OCI-LY3 (cell line): Measurements from ENCODE around the gene PDILT.

ENCODE experiments used
- H2AFZ ChIP-seq: fragments of 200-600, 300-600 bp; shearing (Covaris generic); 2 replicates; pipeline ENCODE4 v1.6.0; 2014; ENCODE audit warnings: antibody characterized with exemption, low read depth, low read length
- H3K27ac ChIP-seq: fragments of 200-600, 300-600 bp; sonication (generic); 2 replicates; pipeline ENCODE4 v1.5.1; 2014; ENCODE audit warnings: mild to moderate bottlenecking, low read length, moderate library complexity, mixed read lengths
- H3K27me3 ChIP-seq: fragments of 200-600, 300-600 bp; sonication (generic); 2 replicates; pipeline ENCODE4 v1.6.1; 2014; ENCODE audit warnings: low read depth, low read length, mixed read lengths
- H3K36me3 ChIP-seq: fragments of 200-600, 300-600 bp; sonication (generic); replicated peaks from 2 replicates; pipeline ENCODE3; 2014; ENCODE audit warnings: low read depth, low read length, mixed read lengths
- H3K4me1 ChIP-seq: fragments of 300-600, 200-600 bp; sonication (generic); 2 replicates; pipeline ENCODE4 v1.6.1; 2014; ENCODE audit warnings: low read length, mixed read lengths
- H3K4me2 ChIP-seq: fragments of 200-600, 300-600 bp; sonication (generic); 2 replicates; pipeline ENCODE4 v1.6.1; 2014; ENCODE audit warnings: low read length, mixed read lengths
- H3K4me3 ChIP-seq: fragments of 300-600, 200-600 bp; sonication (generic); 2 replicates; pipeline ENCODE4 v1.5.1; 2014; ENCODE audit warnings: antibody characterized with exemption, mild to moderate bottlenecking, low read length, moderate library complexity
- H3K79me2 ChIP-seq: fragments of 300-600, 200-600 bp; shearing (Covaris generic); 2 replicates; pipeline ENCODE4 v1.6.1; 2014; ENCODE audit warnings: mild to moderate bottlenecking, low read length, mixed read lengths
- H3K9ac ChIP-seq: fragments of 300-600, 200-600 bp; shearing (Covaris generic); 2 replicates; pipeline ENCODE4 v1.6.0; 2014; ENCODE audit warnings: mild to moderate bottlenecking, low read length, moderate library complexity
- H3K9me3 ChIP-seq: fragments of 200-600, 300-600 bp; shearing (Covaris generic); 2 replicates; pipeline ENCODE4 v1.6.1; 2014; ENCODE audit warnings: low read length, mixed read lengths; ENCODE audit not compliant: insufficient read depth
- H4K20me1 ChIP-seq: fragments of 200-600, 300-600 bp; sonication (generic); 2 replicates; pipeline ENCODE4 v1.6.1; 2016; ENCODE audit warnings: low read length, mixed read lengths; ENCODE audit not compliant: insufficient read depth
- CTCF ChIP-seq: fragments of 200-600, 300-600 bp; sonication (generic); IDR thresholded peaks from 2 replicates; pipeline ENCODE4 v1.5.1; 2014; ENCODE audit warnings: antibody characterized with exemption, low read length, low read depth
- EZH2phosphoT487 ChIP-seq: fragments of 200-600 bp; shearing (Covaris generic); IDR thresholded peaks from 2 replicates; pipeline ENCODE4 v1.6.1; 2018; ENCODE audit warnings: antibody characterized with exemption, mixed run types, low read depth

PDILT gene

GRCh38 chr16:20318006-20318405, 86.5 kb downstream of the PDILT start:
- Histone ChIP-seq H3K27ac (no peak overlapping the region), H2AFZ (no peak overlapping the region), H3K4me2 (no peak overlapping the region), H3K79me2 (no peaks in the 10 kb centered on the region), H4K20me1 (no peaks in the 10 kb centered on the region), H3K36me3 (no peaks in the 10 kb centered on the region), H3K4me3 (no peak overlapping the region), H3K27me3 (peaks cover 48% of the 10 kb centered on the region; the same call in 1 of the 2 replicates), H3K4me1 (no peaks in the 10 kb centered on the region), H3K9me3 (no peaks in the 10 kb centered on the region), H3K9ac (no peak overlapping the region)
- TF ChIP-seq EZH2phosphoT487 (no peak), CTCF (no peak)

- peaks cover 43% of the 10 kb centered on the region; the same call in 1 of the 2 replicates for H3K27me3 ChIP-seq
- H3K4me3 ChIP-seq: no peak overlapping the region
- no peaks in the 10 kb centered on the region for H4K20me1 ChIP-seq
- no peak for TF ChIP-seq CTCF
- no peak for TF ChIP-seq EZH2phosphoT487
- H3K9me3 ChIP-seq: no peaks in the 10 kb centered on the region
- H3K27ac ChIP-seq: no peak overlapping the region
- no peaks in the 10 kb centered on the region for H3K36me3 ChIP-seq
- H3K9ac ChIP-seq: no peak overlapping the region
- H3K79me2 ChIP-seq: no peaks in the 10 kb centered on the region
- H2AFZ ChIP-seq: no peak overlapping the region
- H3K4me1 ChIP-seq: no peaks in the 10 kb centered on the region
- no peak overlapping the region for H3K4me2 ChIP-seq
Measured at GRCh38 chr16:20317117-20317516, 87.4 kb downstream of the PDILT start.

GRCh38 chr16:20316715-20317114, 87.8 kb downstream of the PDILT start:
- Histone ChIP-seq H2AFZ (no peak overlapping the region), H3K4me2 (no peak overlapping the region), H3K9ac (no peak overlapping the region), H3K4me3 (no peak overlapping the region), H3K79me2 (no peaks in the 10 kb centered on the region), H3K36me3 (no peaks in the 10 kb centered on the region), H3K4me1 (no peaks in the 10 kb centered on the region), H3K27ac (no peak overlapping the region), H3K27me3 (peaks cover 46% of the 10 kb centered on the region; the same call in 1 of the 2 replicates), H4K20me1 (no peaks in the 10 kb centered on the region), H3K9me3 (no peaks in the 10 kb centered on the region)
- TF ChIP-seq EZH2phosphoT487: no peak
- TF ChIP-seq CTCF: no peak

GRCh38 chr16:20315764-20316163, 88.8 kb downstream of the PDILT start:
- no peak overlapping the region for H3K27ac ChIP-seq
- TF ChIP-seq EZH2phosphoT487: no peak
- TF ChIP-seq CTCF: no peak
- H3K36me3 ChIP-seq: no peaks in the 10 kb centered on the region
- H3K4me3 ChIP-seq: no peak overlapping the region
- H3K79me2 ChIP-seq: no peaks in the 10 kb centered on the region
- H3K9me3 ChIP-seq: no peaks in the 10 kb centered on the region
- no peaks in the 10 kb centered on the region for H4K20me1 ChIP-seq
- no peaks in the 10 kb centered on the region for H3K4me1 ChIP-seq
- H2AFZ ChIP-seq: no peak overlapping the region
- H3K9ac ChIP-seq: no peak overlapping the region
- H3K4me2 ChIP-seq: no peak overlapping the region
- peaks cover 46% of the 10 kb centered on the region; the same call in 1 of the 2 replicates for H3K27me3 ChIP-seq
